K562 (cell line): Measurements from ENCODE around the gene ZNF837. TPM values are rescaled to one million over a fixed set of nuclear protein-coding genes. Genes with fewer than 3 reads are reported as not detected.
A peak's percentile ranks its signal among the peaks of the same experiment; 100 is the strongest.

Experiments
- ATAC-seq: fragments of 200-7000 bp; cut with Tn5 transposase; 3 replicates; pipeline ENCODE4 v1.9.1; 2020; ENCODE audit warnings: moderate library complexity
- BruUV-seq: library from RNA; stranded (reverse); fragments of 400-500 nt; replicated peaks from 2 replicates; lab custom pipeline; 2021; lab: Mats Ljungman, UMichigan
- CTCF ChIA-PET: fragments of 300-600 bp; formaldehyde crosslinking; extraction: SDS; loops from one replicate; lab custom pipeline; 2021; ENCODE audit warnings: low intra/inter-chr PET ratio; lab: Yijun Ruan, JAX
- POLR2A ChIA-PET: fragments of 300-600, 350-650 bp; sonication (Branson Sonifier 250); formaldehyde crosslinking; extraction: SDS; loops from one replicate; lab custom pipeline; 2021; ENCODE audit warnings: antibody characterized with exemption, inconsistent platforms; lab: Yijun Ruan, JAX
- DNase-seq, 4 experiments: peaks; one replicate each; pipeline versions ENCODE4 v3.0.0 to v3.0.0-alpha.2; 2011 to 2018; ENCODE audit warnings: low spot score in 3 of 4, mixed read lengths in 3 of 4; ENCODE audit errors: extremely low read depth in 1 of 4
- FAIRE-seq: peaks from 2 replicates; lab custom pipeline; 2011; peaks lifted over from hg19 to GRCh38; lab: Jason Lieb, UNC
- H2AFZ ChIP-seq: 2 replicates; pipeline ENCODE4 v1.6.0; 2011; ENCODE audit warnings: low read depth, low read length, control low read depth, inconsistent platforms
- H3K27ac ChIP-seq: fragments of 200-600 bp; 3 replicates; pipeline ENCODE4 v1.8.0; 2011; ENCODE audit warnings: low read depth, mild to moderate bottlenecking, control low read depth, inconsistent platforms, low read length, moderate library complexity, mixed read lengths; ENCODE audit errors: extremely low read depth
- H3K27me3 ChIP-seq, 2 experiments: fragments of 300-600 bp in 1 of 2; 2 replicates in 1 of 2; 3 replicates in 1 of 2; pipeline versions ENCODE4 v1.6.0 to v1.8.0; 2011; ENCODE audit warnings: inconsistent platforms in 2 of 2, low read length in 2 of 2, mild to moderate bottlenecking in 1 of 2, mixed read lengths in 1 of 2, moderate library complexity in 1 of 2; ENCODE audit not compliant: control insufficient read depth in 2 of 2, insufficient read depth in 2 of 2
- H3K36me3 ChIP-seq: fragments of 300-600 bp; 3 replicates; pipeline ENCODE4 v1.8.0; 2011; ENCODE audit warnings: mild to moderate bottlenecking, low read length, inconsistent platforms; ENCODE audit not compliant: control insufficient read depth, insufficient read depth
- H3K4me1 ChIP-seq, 2 experiments: fragments of 200-600 bp in 1 of 2; replicated peaks in 1 of 2; 2 replicates in 1 of 2; 3 replicates in 1 of 2; pipeline versions ENCODE4 v1.5.1 to v1.8.0; 2011; ENCODE audit warnings: inconsistent platforms in 2 of 2, low read length in 2 of 2, mild to moderate bottlenecking in 1 of 2, mixed read lengths in 1 of 2, moderate library complexity in 1 of 2; ENCODE audit not compliant: control insufficient read depth in 2 of 2, insufficient read depth in 2 of 2
- H3K4me2 ChIP-seq: 2 replicates; pipeline ENCODE4 v1.6.1; 2011; ENCODE audit warnings: low read length, control low read depth, inconsistent platforms, mixed read lengths; ENCODE audit not compliant: insufficient read depth
- H3K4me3 ChIP-seq: fragments of 200-600 bp; sonication (generic), shearing (Covaris generic); 2 replicates; pipeline ENCODE4 v1.5.1; 2016; ENCODE audit warnings: control low read depth, inconsistent platforms
- H3K79me2 ChIP-seq: fragments of 200-600 bp; 3 replicates; pipeline ENCODE4 v1.8.0; 2011; ENCODE audit warnings: low read length, inconsistent platforms; ENCODE audit not compliant: control insufficient read depth, insufficient read depth
- H3K9ac ChIP-seq, 2 experiments: 2 replicates each; pipeline versions ENCODE4 v1.6.0 to v1.6.1; 2011; ENCODE audit warnings: low read depth in 2 of 2, low read length in 2 of 2, control low read depth in 1 of 2, inconsistent platforms in 1 of 2, mild to moderate bottlenecking in 1 of 2, mixed read lengths in 1 of 2; ENCODE audit not compliant: insufficient read depth in 1 of 2
- H3K9me1 ChIP-seq: one replicate; pipeline ENCODE4 v1.6.0; 2011; ENCODE audit warnings: inconsistent platforms, mild to moderate bottlenecking, low read length, moderate library complexity; ENCODE audit not compliant: control insufficient read depth, insufficient read depth
- H3K9me3 ChIP-seq: replicated peaks from 2 replicates; pipeline ENCODE4 v1.5.1; 2011; ENCODE audit warnings: low read depth, low read length, inconsistent platforms; ENCODE audit not compliant: control insufficient read depth, insufficient read depth
- H4K20me1 ChIP-seq: replicated peaks from 2 replicates; pipeline ENCODE4 v1.6.1; 2011; ENCODE audit warnings: low read length, inconsistent platforms, mixed read lengths; ENCODE audit not compliant: control insufficient read depth, insufficient read depth
- CREM ChIP-seq: IDR thresholded peaks from 2 replicates; pipeline ENCODE4 v1.6.1; 2014; ENCODE audit warnings: antibody characterized with exemption, low read depth
- FOS ChIP-seq: IDR thresholded peaks from 3 replicates; pipeline ENCODE4 v1.6.1; 2011; ENCODE audit not compliant: insufficient read length; ENCODE audit errors: extremely low read depth
- MTF1 ChIP-seq: fragments of 250-450 bp; sonication (Bioruptor Pico); IDR thresholded peaks from 2 replicates; pipeline ENCODE4 v1.9.0; 2021; ENCODE audit warnings: moderate library complexity, mild to moderate bottlenecking, inconsistent platforms, borderline replicate concordance
- NR2F6 ChIP-seq: fragments of 450-650 bp; formaldehyde crosslinking; IDR thresholded peaks from 2 replicates; pipeline ENCODE4 v1.4.0; 2020; ENCODE audit warnings: mild to moderate bottlenecking
- NR3C1 ChIP-seq: sonication (generic); formaldehyde crosslinking; IDR thresholded peaks from 2 replicates; pipeline ENCODE4 v1.8.1; 2022; ENCODE audit warnings: missing genetic modification reagents
- POLR2B ChIP-seq: fragments of 450-650 bp; IDR thresholded peaks from 2 replicates; pipeline ENCODE4 v1.6.1; 2018; ENCODE audit warnings: low read depth; ENCODE audit not compliant: partially characterized antibody
- PYGO2 ChIP-seq: fragments of 450-650 bp; IDR thresholded peaks from 2 replicates; pipeline ENCODE4 v1.6.1; 2016; ENCODE audit warnings: mild to moderate bottlenecking, missing genetic modification characterization, moderate library complexity, missing compliant biosample characterization
- TAL1 ChIP-seq: fragments of 450-650 bp; IDR thresholded peaks from 2 replicates; pipeline ENCODE4 v1.6.1; 2016; ENCODE audit warnings: mild to moderate bottlenecking
- ZC3H4 ChIP-seq: sonication (generic); formaldehyde crosslinking; IDR thresholded peaks from 2 replicates; pipeline ENCODE4 v1.9.0; 2021; ENCODE audit warnings: missing genetic modification reagents, borderline replicate concordance
- WGBS: fragments of 100-300 bp; shearing (Covaris generic); methylation state at CpG from one replicate; pipeline ENCODE4 v1.1.6; 2016; ENCODE audit warnings: low coverage, mixed read lengths; ENCODE audit not compliant: insufficient coverage; ENCODE audit errors: missing lambda C conversion rate; 5-methylcytosine and 5-hydroxymethylcytosine counted together
- in situ Hi-C: fragments of 300-500 bp; cut with MboI; formaldehyde crosslinking; loops from 4 replicates; pipeline ENCODE4 v1.15.0; 2018; ENCODE audit warnings: inconsistent platforms, mixed read lengths
- intact Hi-C: fragments of 100-400 bp; cut with micrococcal nuclease; formaldehyde crosslinking; loops from 2 replicates; pipeline ENCODE4 v1.14.2; 2022
- polyA plus RNA-seq, 8 experiments: library from polyadenylated mRNA; depleted of rRNA in 4 of 8; stranded (reverse) in 5 of 8; unstranded in 3 of 8; fragments of >200 nt; fragmentation: Nextera tagmentation in 2 of 8; fragmentation: Illumina TruSeq in 1 of 8; extraction: Ambion mirVana in 2 of 8; extraction: Trizol in 1 of 8; gene quantifications; 2 replicates each; pipeline versions ENCODE4 v1.2.1 to v1.2.3, GENCODE V29; 2011 to 2014; ENCODE audit warnings: inconsistent platforms in 1 of 8, missing spikeins in 1 of 8
- total RNA-seq, 7 experiments: library from RNA; depleted of rRNA in 6 of 7; stranded (reverse); fragments of >200 nt in 6 of 7; fragmentation: Illumina TruSeq in 2 of 7; extraction: Trizol in 2 of 7; gene quantifications; 2 replicates each; pipeline versions ENCODE4 v1.2.1 to v1.2.3, GENCODE V29; 2011 to 2021; ENCODE audit warnings: low replicate concordance in 1 of 7
- TF ChIP-seq, protein P1 (sequence below), 2 experiments: fragments of 450-650 bp in 1 of 2; sonication (generic) in 1 of 2; formaldehyde crosslinking in 1 of 2; IDR thresholded peaks; 2 replicates each; pipeline versions ENCODE4 v1.7.1 to v1.9.0; 2016 to 2022; ENCODE audit warnings: inconsistent platforms in 1 of 2, mild to moderate bottlenecking in 1 of 2, missing genetic modification reagents in 1 of 2
- TF ChIP-seq, protein P2 (sequence below): sonication (generic); formaldehyde crosslinking; IDR thresholded peaks from 2 replicates; pipeline ENCODE4 v1.9.0; 2022; ENCODE audit warnings: mild to moderate bottlenecking, missing genetic modification reagents

Gene ZNF837
- total and polyA plus RNA-seq, 9 of the 15 experiments (the other 6 are each of a cell fraction or from before 2014, with no cell fraction given), result 0.11 to 2.1 (median 0.57) TPM; not detected in 4

DNA sequence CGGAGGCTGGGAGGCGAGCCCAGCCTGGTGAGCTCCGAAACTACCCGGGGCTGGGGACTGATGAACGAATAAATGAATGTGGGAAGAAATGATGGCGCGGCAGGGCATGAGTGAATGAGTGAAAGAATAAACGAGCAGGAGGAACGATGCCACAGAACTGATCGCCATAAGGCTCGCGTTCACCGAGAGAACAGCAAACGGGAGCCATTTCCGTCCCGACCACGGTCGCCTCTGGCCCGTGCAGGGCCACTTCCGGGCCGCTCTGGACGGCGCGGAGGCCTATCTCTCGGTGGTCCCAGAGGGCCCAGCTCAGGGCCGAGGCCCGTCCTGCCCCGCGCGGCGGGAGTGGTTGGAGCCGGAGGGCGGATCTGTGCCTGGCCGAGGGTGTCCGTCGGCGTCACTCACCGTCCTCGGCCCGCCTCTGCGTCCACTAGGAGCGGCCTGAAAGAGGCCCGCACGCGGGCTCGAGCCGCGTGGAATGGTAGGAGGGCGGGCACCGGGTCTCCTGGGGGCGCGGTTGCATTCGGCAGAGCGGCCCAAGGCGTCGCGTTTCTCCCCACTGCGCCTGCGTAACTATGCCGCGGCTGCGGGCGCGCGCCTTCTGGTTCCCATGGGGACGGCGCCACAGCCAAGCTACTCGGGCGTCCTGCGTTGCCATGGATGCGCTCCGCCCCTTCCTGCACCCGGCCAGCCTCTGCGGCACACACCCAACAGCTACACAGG is 18.4 kb downstream of the ZNF837 start, which contains the start of gene ZNF497:
ZNF497 (minus strand) TSS at position 480 of the 723 bp plus-strand sequence. CDS start 5,116 bp downstream, outside the sequence.
- Histone ChIP-seq H3K4me1 (peaks cover 7 to 38% of the 10 kb centered on the region in 2 experiments; a peak in 3 of 5 replicates), H2AFZ (peak within 1 kb of the TSS; percentile 92), H3K4me2 (peak within 1 kb of the TSS; percentile 97), H3K27me3 (no peaks in the 10 kb centered on the region), H3K36me3 (no peaks in the 10 kb centered on the region), H3K9me1 (no peaks in the 10 kb centered on the region), H3K9me3 (no peaks in the 10 kb centered on the region), H4K20me1 (no peaks in the 10 kb centered on the region), H3K4me3 (peak within 1 kb of the TSS; percentile 65), H3K27ac (peak within 1 kb of the TSS; percentile 97), H3K9ac (peak within 1 kb of the TSS; percentile 97 to 99), H3K79me2 (peaks cover 7% of the 10 kb centered on the region; the same call in 1 of the 3 replicates)
- in situ Hi-C loops (no loop called here), intact Hi-C loops (loop anchor here (2.0 kb wide), 2 partner anchors 18 to 58 kb away; partner anchors contain the start of genes ERVK3-1 and ZNF837)
- DNase-seq (peak; percentile 98), FAIRE-seq (peak; percentile 98), ATAC-seq (peak; percentile 98)
- BruUV-seq, result TSS peak; percentile 86
- WGBS, result under 1% methylated on average over 50 of the region's 74 CpGs
- ChIA-PET CTCF (no interaction called here), POLR2A (interaction anchor here (0.6 to 1.9 kb wide), 18 partner anchors 9 to 270 kb away, joined by 3 to 20 read pairs (median 4); partner anchors contain the start of genes RPS5, ZNF324, ZNF544 and ZSCAN22)
- TF ChIP-seq NR3C1 (CRISPR knock-in tag), result no peak
- TF ChIP-seq FOS, result no peak
- peak; percentile 65; the same call in 1 of the 2 replicates for TF ChIP-seq CREM
- no peak for TF ChIP-seq MTF1 (CRISPR knock-in tag)
- TF ChIP-seq TAL1, result peak; percentile 25; the same call in 1 of the 2 replicates
- TF ChIP-seq, protein P1, sequence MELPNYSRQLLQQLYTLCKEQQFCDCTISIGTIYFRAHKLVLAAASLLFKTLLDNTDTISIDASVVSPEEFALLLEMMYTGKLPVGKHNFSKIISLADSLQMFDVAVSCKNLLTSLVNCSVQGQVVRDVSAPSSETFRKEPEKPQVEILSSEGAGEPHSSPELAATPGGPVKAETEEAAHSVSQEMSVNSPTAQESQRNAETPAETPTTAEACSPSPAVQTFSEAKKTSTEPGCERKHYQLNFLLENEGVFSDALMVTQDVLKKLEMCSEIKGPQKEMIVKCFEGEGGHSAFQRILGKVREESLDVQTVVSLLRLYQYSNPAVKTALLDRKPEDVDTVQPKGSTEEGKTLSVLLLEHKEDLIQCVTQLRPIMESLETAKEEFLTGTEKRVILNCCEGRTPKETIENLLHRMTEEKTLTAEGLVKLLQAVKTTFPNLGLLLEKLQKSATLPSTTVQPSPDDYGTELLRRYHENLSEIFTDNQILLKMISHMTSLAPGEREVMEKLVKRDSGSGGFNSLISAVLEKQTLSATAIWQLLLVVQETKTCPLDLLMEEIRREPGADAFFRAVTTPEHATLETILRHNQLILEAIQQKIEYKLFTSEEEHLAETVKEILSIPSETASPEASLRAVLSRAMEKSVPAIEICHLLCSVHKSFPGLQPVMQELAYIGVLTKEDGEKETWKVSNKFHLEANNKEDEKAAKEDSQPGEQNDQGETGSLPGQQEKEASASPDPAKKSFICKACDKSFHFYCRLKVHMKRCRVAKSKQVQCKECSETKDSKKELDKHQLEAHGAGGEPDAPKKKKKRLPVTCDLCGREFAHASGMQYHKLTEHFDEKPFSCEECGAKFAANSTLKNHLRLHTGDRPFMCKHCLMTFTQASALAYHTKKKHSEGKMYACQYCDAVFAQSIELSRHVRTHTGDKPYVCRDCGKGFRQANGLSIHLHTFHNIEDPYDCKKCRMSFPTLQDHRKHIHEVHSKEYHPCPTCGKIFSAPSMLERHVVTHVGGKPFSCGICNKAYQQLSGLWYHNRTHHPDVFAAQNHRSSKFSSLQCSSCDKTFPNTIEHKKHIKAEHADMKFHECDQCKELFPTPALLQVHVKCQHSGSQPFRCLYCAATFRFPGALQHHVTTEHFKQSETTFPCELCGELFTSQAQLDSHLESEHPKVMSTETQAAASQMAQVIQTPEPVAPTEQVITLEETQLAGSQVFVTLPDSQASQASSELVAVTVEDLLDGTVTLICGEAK (IDR thresholded peaks at IDR 0.05), result peak; percentile 97
- TF ChIP-seq, protein P1 (CRISPR knock-in tag; IDR thresholded peaks at IDR 0.05), result no peak
- TF ChIP-seq, protein P2, sequence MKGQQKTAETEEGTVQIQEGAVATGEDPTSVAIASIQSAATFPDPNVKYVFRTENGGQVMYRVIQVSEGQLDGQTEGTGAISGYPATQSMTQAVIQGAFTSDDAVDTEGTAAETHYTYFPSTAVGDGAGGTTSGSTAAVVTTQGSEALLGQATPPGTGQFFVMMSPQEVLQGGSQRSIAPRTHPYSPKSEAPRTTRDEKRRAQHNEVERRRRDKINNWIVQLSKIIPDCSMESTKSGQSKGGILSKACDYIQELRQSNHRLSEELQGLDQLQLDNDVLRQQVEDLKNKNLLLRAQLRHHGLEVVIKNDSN (CRISPR knock-in tag), result no peak
- TF ChIP-seq NR2F6 (CRISPR knock-in tag), result no peak
- TF ChIP-seq ZC3H4, result no peak
- TF ChIP-seq PYGO2 (tag), result no peak
- TF ChIP-seq POLR2B, result peak; percentile 91
